ENCODE data around the gene RTEL1. TPM values are rescaled to one million over a fixed set of nuclear protein-coding genes. Genes with fewer than 3 reads are reported as not detected.
A peak's percentile ranks its signal among the peaks of the same experiment; 100 is the strongest.

Gene RTEL1
- total RNA-seq, 3 donors from 2014 or later: 50.6 to 67.7 (median 62.3) TPM

GRCh38 chr20:63680427-63680826 is 22.3 kb downstream of the RTEL1 start:
- H3K36me3 Mint-ChIP-seq (ENCODE audit: insufficient read depth): peaks cover 8% of the 10 kb centered on the region
- no peaks in the 10 kb centered on the region for H3K27me3 Mint-ChIP-seq (ENCODE audit: low read depth)
- peaks cover 5% of the 10 kb centered on the region for H3K4me1 Mint-ChIP-seq (ENCODE audit: low read depth)
- H3K9me3 Mint-ChIP-seq: no peaks in the 10 kb centered on the region
- no peak for DNase-seq
- ATAC-seq: no peak
- no peak overlapping the region for H3K4me3 Mint-ChIP-seq

DNA sequence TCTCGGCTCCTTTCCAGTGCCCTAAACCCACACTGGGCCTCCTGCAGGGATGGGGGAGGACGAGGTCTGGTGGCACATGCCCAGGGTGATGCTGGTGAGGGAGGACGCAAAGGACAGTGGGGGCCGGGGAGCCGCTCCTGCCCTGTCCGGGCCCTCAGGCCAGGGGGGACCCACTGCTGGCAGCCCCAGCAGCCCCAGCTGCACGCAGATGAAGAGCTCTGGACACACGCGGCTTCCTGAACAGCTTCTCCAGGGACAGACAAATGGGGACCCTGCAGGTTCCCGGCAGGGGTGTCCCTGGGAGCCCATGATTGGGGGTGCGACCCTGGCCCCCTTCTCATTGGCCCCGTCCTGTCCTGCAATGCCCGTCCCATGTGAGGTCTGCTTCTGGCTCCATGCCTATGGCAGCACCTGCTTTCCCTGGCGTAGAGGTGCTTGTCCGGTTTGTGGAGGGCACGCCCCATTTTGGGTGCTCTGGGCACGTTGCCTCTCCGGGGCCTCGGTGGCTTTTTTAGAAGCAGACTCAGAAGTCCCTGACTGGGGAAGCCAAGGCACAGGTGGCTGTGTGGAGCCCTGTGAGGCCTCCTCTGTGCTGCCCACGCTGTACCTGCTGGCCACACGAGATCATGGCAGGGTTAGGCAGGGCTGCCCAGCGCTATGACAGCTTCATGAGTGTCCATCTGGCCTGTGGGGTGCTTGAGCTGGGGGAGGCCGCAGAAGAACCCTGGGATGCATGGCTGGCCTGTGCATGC is 22.9 kb downstream of the RTEL1 start:
- Mint-ChIP-seq H3K9me3 (no peaks in the 10 kb centered on the region), H3K4me1 (ENCODE audit: low read depth) (peaks cover 5% of the 10 kb centered on the region), H3K27me3 (ENCODE audit: low read depth) (no peaks in the 10 kb centered on the region), H3K36me3 (ENCODE audit: insufficient read depth) (peaks cover 8% of the 10 kb centered on the region), H3K4me3 (no peak overlapping the region)
- no peak for ATAC-seq
- no peak for DNase-seq

GRCh38 chr20:63681609-63682142 is 23.6 kb downstream of the RTEL1 start:
- Mint-ChIP-seq H3K4me3 (no peak overlapping the region), H3K9me3 (no peaks in the 10 kb centered on the region), H3K27me3 (ENCODE audit: low read depth) (no peaks in the 10 kb centered on the region), H3K4me1 (ENCODE audit: low read depth) (peaks cover 9% of the 10 kb centered on the region), H3K36me3 (ENCODE audit: insufficient read depth) (peaks cover 3% of the 10 kb centered on the region)
- DNase-seq (no peak), ATAC-seq (no peak)

GRCh38 chr20:63682384-63683139 is 24.4 kb downstream of the RTEL1 start:
- no peaks in the 10 kb centered on the region for H3K27me3 Mint-ChIP-seq (ENCODE audit: low read depth)
- ATAC-seq (no peak), DNase-seq (no peak)
- H3K9me3 Mint-ChIP-seq: no peaks in the 10 kb centered on the region
- H3K4me3 Mint-ChIP-seq: no peak overlapping the region
- H3K36me3 Mint-ChIP-seq (ENCODE audit: insufficient read depth): peaks cover 2% of the 10 kb centered on the region
- peaks cover 12% of the 10 kb centered on the region for H3K4me1 Mint-ChIP-seq (ENCODE audit: low read depth)

DNA sequence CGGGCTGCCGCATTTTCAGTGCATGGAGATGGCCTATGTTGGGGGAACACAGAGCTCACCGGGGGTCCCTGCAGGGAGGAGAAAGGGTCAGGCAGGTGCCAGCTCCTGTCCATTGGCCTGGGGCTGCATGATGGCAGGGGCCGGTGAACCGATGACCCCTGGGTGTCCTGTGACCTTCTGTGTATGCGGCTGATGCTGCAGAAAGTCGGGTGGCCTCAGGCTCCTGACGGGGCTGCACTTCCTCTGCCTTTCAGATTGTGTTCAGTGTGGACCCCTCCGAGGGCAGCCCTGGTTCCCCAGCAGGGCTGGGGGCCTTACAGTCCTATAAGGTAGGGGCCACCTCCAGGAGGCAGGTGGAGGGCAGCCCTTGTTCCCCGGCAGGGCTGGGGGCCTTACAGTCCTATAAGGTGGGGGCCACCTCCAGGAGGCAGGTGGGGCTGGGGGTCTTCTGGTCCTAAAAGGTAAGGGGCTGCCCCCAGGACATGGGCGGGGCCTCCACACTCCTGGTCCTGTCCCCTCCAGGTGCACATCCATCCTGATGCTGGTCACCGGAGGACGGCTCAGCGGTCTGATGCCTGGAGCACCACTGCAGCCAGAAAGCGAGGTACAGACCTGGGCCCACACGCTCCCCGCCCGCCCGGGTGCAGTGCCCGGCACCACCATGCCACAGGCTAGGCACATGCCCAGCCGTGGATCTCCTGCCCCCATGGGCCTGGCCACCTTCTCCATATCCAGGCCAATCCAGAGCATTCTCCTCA is 27.3 kb downstream of the RTEL1 start:
- no peaks in the 10 kb centered on the region for H3K27me3 Mint-ChIP-seq (ENCODE audit: low read depth)
- no peak for ATAC-seq
- DNase-seq: no peak
- H3K4me3 Mint-ChIP-seq: no peak overlapping the region
- H3K36me3 Mint-ChIP-seq (ENCODE audit: insufficient read depth): no peaks in the 10 kb centered on the region
- peaks cover 14% of the 10 kb centered on the region for H3K4me1 Mint-ChIP-seq (ENCODE audit: low read depth)
- no peaks in the 10 kb centered on the region for H3K9me3 Mint-ChIP-seq

GRCh38 chr20:63686094-63686491 is 28.0 kb downstream of the RTEL1 start:
- Mint-ChIP-seq H3K4me3 (no peak overlapping the region), H3K9me3 (no peaks in the 10 kb centered on the region), H3K4me1 (ENCODE audit: low read depth) (peaks cover 14% of the 10 kb centered on the region), H3K27me3 (ENCODE audit: low read depth) (no peaks in the 10 kb centered on the region), H3K36me3 (ENCODE audit: insufficient read depth) (no peaks in the 10 kb centered on the region)
- DNase-seq: no peak
- ATAC-seq: peak in 1 of 2 donors; percentile 5

GRCh38 chr20:63686492-63687321 is 28.6 kb downstream of the RTEL1 start:
- Mint-ChIP-seq H3K9me3 (no peaks in the 10 kb centered on the region), H3K4me3 (no peak overlapping the region), H3K36me3 (ENCODE audit: insufficient read depth) (no peaks in the 10 kb centered on the region), H3K27me3 (ENCODE audit: low read depth) (no peaks in the 10 kb centered on the region), H3K4me1 (ENCODE audit: low read depth) (peaks cover 14% of the 10 kb centered on the region)
- ATAC-seq (peak; percentile 77 to 79), DNase-seq (peak; percentile 52)

GRCh38 chr20:63687419-63688178 is 29.5 kb downstream of the RTEL1 start:
- peaks cover 14% of the 10 kb centered on the region for H3K4me1 Mint-ChIP-seq (ENCODE audit: low read depth)
- no peaks in the 10 kb centered on the region for H3K36me3 Mint-ChIP-seq (ENCODE audit: insufficient read depth)
- no peaks in the 10 kb centered on the region for H3K9me3 Mint-ChIP-seq
- no peaks in the 10 kb centered on the region for H3K27me3 Mint-ChIP-seq (ENCODE audit: low read depth)
- DNase-seq (no peak), ATAC-seq (no peak)
- no peak overlapping the region for H3K4me3 Mint-ChIP-seq

GRCh38 chr20:63688228-63689045 is 30.3 kb downstream of the RTEL1 start:
- Mint-ChIP-seq H3K27me3 (ENCODE audit: low read depth) (no peaks in the 10 kb centered on the region), H3K9me3 (no peaks in the 10 kb centered on the region)
- no peak for ATAC-seq

GRCh38 chr20:63689046-63690002 is 31.2 kb downstream of the RTEL1 start:
- Mint-ChIP-seq H3K4me3 (no peak overlapping the region), H3K27me3 (ENCODE audit: low read depth) (no peaks in the 10 kb centered on the region), H3K9me3 (no peaks in the 10 kb centered on the region), H3K4me1 (ENCODE audit: low read depth) (peaks cover 9% of the 10 kb centered on the region), H3K36me3 (ENCODE audit: insufficient read depth) (peaks cover 2% of the 10 kb centered on the region)
- ATAC-seq (no peak), DNase-seq (no peak)

More at GRCh38 chr20:63688228-63689045, 30.3 kb downstream of the RTEL1 start:
- peaks cover 14% of the 10 kb centered on the region for H3K4me1 Mint-ChIP-seq (ENCODE audit: low read depth)
- no peak for DNase-seq
- H3K36me3 Mint-ChIP-seq (ENCODE audit: insufficient read depth): no peaks in the 10 kb centered on the region
- no peak overlapping the region for H3K4me3 Mint-ChIP-seq

GRCh38 chr20:63690003-63690897 is 32.1 kb downstream of the RTEL1 start:
- no peaks in the 10 kb centered on the region for H3K27me3 Mint-ChIP-seq (ENCODE audit: low read depth)
- no peak for ATAC-seq
- no peaks in the 10 kb centered on the region for H3K9me3 Mint-ChIP-seq
- DNase-seq: no peak
- peaks cover 2% of the 10 kb centered on the region for H3K36me3 Mint-ChIP-seq (ENCODE audit: insufficient read depth)
- peaks cover 9% of the 10 kb centered on the region for H3K4me1 Mint-ChIP-seq (ENCODE audit: low read depth)
- no peak overlapping the region for H3K4me3 Mint-ChIP-seq

Measured in activated T-cell treated with anti-CD3 and anti-CD28 coated beads, Interleukin-2, amount 50 U/mL, for 4 hours (primary cell).